GM06990 (cell line): ENCODE measurements around the gene TMCC1.

Experiments
- DNase-seq: peaks from one replicate; pipeline ENCODE4 v3.0.0-alpha.2; 2011; ENCODE audit not compliant: insufficient read length; ENCODE audit errors: extremely low read depth
- H3K27me3 ChIP-seq: replicated peaks from 2 replicates; pipeline ENCODE4 v1.6.0; 2011; ENCODE audit warnings: low read length; ENCODE audit not compliant: control insufficient read depth, insufficient read depth
- H3K36me3 ChIP-seq: 2 replicates; pipeline ENCODE4 v1.5.1; 2011; ENCODE audit warnings: low read length; ENCODE audit not compliant: control insufficient read depth, insufficient read depth
- H3K4me3 ChIP-seq: replicated peaks from 2 replicates; pipeline ENCODE4 v1.5.1; 2011; ENCODE audit warnings: low read depth, mild to moderate bottlenecking, control low read depth, low read length
- TF ChIP-seq, protein P1 (sequence below): IDR thresholded peaks from 2 replicates; pipeline ENCODE4 v1.5.1; 2011; ENCODE audit warnings: low read length, control low read depth, mild to moderate bottlenecking, inconsistent platforms; ENCODE audit not compliant: insufficient read depth, poor library complexity, severe bottlenecking

The TMCC1 gene

GRCh38 chr3:129673897-129674797, 219.4 kb downstream of the TMCC1 start:
- no peak overlapping the region for H3K4me3 ChIP-seq
- no peak for DNase-seq
- peaks cover 5% of the 10 kb centered on the region; the same call in 1 of the 2 replicates for H3K36me3 ChIP-seq
- no peaks in the 10 kb centered on the region for H3K27me3 ChIP-seq
- TF ChIP-seq, protein P1, sequence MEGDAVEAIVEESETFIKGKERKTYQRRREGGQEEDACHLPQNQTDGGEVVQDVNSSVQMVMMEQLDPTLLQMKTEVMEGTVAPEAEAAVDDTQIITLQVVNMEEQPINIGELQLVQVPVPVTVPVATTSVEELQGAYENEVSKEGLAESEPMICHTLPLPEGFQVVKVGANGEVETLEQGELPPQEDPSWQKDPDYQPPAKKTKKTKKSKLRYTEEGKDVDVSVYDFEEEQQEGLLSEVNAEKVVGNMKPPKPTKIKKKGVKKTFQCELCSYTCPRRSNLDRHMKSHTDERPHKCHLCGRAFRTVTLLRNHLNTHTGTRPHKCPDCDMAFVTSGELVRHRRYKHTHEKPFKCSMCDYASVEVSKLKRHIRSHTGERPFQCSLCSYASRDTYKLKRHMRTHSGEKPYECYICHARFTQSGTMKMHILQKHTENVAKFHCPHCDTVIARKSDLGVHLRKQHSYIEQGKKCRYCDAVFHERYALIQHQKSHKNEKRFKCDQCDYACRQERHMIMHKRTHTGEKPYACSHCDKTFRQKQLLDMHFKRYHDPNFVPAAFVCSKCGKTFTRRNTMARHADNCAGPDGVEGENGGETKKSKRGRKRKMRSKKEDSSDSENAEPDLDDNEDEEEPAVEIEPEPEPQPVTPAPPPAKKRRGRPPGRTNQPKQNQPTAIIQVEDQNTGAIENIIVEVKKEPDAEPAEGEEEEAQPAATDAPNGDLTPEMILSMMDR, result no peak

DNA sequence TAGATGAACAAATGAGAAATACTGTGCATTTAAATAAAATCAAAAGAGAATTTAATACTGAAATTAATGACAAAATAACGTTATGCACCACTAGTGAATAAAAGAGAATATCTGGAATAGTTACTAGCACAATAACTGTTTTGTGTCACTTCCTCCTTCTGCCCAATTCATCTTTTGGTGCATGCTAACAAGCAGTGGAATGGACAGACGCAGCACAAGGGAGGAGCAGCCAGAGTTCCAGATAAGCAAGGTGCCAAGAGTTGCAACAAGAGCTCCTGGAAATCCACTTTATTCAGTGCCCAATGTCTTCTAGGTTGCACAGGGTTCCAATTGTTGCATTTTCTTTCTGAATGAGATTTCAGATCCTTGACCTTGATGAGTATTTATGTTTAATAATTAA, 220.5 kb downstream of the TMCC1 start:
- Histone ChIP-seq H3K27me3 (no peaks in the 10 kb centered on the region), H3K36me3 (peaks cover 5% of the 10 kb centered on the region; the same call in 1 of the 2 replicates), H3K4me3 (no peak overlapping the region)
- TF ChIP-seq, protein P1, result no peak
- DNase-seq, result no peak

DNA sequence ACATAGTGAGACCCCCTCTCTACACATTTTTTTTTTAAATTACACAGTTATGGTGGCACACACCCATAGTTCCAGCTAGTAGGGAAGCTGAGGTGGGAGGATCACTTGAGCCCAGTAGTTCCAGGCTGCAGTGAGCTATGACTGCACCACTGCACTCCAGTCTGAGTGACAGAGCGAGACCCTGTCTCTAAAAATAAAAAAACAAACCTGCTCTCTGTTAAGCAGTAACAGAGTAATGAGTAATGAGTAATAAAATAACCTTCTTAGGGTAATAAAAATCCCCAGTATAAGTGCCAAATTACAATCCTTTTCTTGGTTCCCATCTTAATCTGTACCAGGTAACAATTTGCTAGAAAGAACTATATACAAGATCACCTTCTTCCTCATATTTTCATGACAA, 221.1 kb downstream of the TMCC1 start:
- TF ChIP-seq, protein P1, result no peak
- DNase-seq, result no peak
- H3K36me3 ChIP-seq, result peaks cover 5% of the 10 kb centered on the region; the same call in 1 of the 2 replicates
- H3K4me3 ChIP-seq, result no peak overlapping the region
- H3K27me3 ChIP-seq, result no peaks in the 10 kb centered on the region

DNA sequence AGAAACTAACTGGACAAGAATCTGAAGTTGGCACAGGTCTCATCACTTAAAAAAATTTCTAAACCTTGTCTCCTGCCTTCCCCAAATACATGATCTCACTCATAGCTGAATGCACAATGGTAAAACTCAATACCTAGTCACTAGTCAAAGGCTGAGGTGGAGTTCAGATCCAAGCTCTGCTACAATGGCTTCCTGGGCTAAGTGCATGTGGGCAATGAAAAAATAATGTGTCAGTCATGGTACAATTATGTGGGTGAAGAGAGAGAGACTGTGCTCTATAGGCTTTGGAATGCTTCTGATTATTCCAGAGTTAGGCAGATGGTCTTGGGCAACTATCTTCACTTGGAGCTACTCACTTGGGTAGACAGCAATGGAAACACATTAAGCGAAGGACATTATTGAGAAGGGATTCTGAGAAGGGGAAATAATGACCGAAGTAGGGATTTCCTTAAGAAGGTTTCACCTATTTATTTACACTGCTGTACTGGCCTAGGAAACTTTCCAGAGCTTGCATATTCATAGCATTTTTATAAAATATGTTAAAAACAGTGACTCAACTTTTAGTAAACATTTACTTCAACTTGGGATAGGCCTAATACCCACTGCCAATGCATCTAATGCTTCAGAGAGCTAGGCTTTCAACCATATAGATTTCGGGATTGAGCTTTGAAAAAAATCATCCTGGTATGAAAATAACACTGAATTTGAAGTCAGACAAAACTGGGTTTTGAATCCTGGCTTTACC, 228.3 kb downstream of the TMCC1 start:
- 0 out of 2 replicates have a peak, but pooled peaks cover under 1% of the 10 kb centered on the region for H3K36me3 ChIP-seq
- TF ChIP-seq, protein P1, result no peak
- no peak overlapping the region for H3K4me3 ChIP-seq
- DNase-seq, result no peak
- no peaks in the 10 kb centered on the region for H3K27me3 ChIP-seq

- TF ChIP-seq, protein P1, result no peak
- no peak overlapping the region for H3K4me3 ChIP-seq
- H3K36me3 ChIP-seq, result no peaks in the 10 kb centered on the region
- DNase-seq, result no peak
- no peaks in the 10 kb centered on the region for H3K27me3 ChIP-seq
Measured at GRCh38 chr3:129663930-129664646, 229.4 kb downstream of the TMCC1 start.
